Measurements from ENCODE around the gene NOL3. TPM values are rescaled to one million over a fixed set of nuclear protein-coding genes. Genes with fewer than 3 reads are reported as not detected.
A peak's percentile ranks its signal among the peaks of the same experiment; 100 is the strongest.

NOL3 gene
- total and polyA plus RNA-seq, 2 of the 13 experiments (the other 11 are each of a cell fraction or from before 2014, with no cell fraction given), result 5.7 to 20.5 TPM

DNA sequence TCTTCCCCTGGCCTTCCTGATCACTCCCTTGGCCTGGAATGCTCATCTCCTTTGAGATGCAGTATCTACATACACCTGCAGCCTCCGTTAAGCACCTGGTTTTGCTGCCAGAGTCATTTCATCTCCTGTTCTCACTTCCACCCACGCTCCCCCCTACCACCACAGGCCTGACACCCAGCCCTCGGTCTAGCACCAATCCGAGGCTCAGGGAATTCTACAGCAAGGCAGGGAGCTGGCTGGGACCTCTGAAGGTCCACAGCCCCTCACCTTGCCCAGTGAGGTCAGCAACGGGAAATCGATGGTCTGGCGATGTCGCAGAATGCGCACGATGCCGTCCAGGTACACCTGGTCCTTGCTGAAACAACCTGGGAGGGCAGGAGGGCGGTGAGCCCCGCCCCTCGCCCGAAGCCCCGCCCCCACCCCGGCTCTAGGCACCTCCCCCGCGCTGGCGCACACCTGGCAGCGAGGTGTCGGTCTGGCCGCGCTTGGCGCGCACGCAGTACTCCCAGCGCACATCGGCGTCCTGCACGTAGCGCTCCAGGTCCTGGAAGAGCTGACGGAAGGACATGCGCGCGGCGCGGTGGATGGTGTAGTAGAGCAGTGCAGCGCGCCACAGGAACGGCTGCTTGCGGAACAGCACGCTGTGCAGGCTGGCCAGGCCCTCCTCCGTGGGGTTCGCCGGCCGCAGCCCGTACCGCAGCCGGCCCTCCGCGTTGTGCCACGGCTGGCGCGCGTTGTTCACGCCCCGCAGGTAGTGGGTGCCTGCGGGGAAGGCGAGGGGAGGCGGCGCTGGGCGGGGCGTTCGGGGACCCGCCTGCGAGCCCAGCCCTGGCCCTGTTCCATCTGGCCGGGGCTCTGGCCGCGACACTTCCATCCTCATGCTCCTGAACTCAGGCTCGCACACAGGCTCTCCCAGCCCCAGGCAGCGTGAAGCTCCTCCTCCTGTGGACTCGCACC lies 7.7 kb downstream of the NOL3 start (continued):
- TF ChIP-seq ZNF703 (CRISPR knock-in tag; IDR thresholded peaks at IDR 0.05; ENCODE audit: borderline replicate concordance) (no peak), ZSCAN22 (CRISPR knock-in tag; IDR thresholded peaks at IDR 0.05) (no peak), SP2 (CRISPR knock-in tag; IDR thresholded peaks at IDR 0.05) (peak; percentile 38), HNRNPUL1 (IDR thresholded peaks at IDR 0.05; ENCODE audit: low read depth, low read length) (no peak), ESRRA (CRISPR knock-in tag; IDR thresholded peaks at IDR 0.05; ENCODE audit: low read depth) (no peak), BRD4 (CRISPR knock-in tag; IDR thresholded peaks at IDR 0.05) (peak; percentile 86; the same call in 1 of the 2 replicates), ZSCAN20 (CRISPR knock-in tag; IDR thresholded peaks at IDR 0.05; ENCODE audit: borderline replicate concordance) (no peak), ZNF101 (CRISPR knock-in tag; IDR thresholded peaks at IDR 0.05; ENCODE audit: borderline replicate concordance, low read depth) (no peak; the same call in 1 of the 2 replicates), ZNF7 (CRISPR knock-in tag; IDR thresholded peaks at IDR 0.05) (no peak), GATA4 (IDR thresholded peaks at IDR 0.05; ENCODE audit: borderline replicate concordance, low read depth) (0 out of 2 replicates have a peak, but pooled peaks have one; percentile 15), MAFG (CRISPR knock-in tag; IDR thresholded peaks at IDR 0.05) (no peak), IKZF4 (CRISPR knock-in tag; IDR thresholded peaks at IDR 0.05; ENCODE audit: borderline replicate concordance, low read depth, not compliant biosample characterization) (peak; percentile 26), ZNF274 (CRISPR knock-in tag; IDR thresholded peaks at IDR 0.05) (peak; percentile 74; the same call in 1 of the 2 replicates)
- TF ChIP-seq, protein P1, sequence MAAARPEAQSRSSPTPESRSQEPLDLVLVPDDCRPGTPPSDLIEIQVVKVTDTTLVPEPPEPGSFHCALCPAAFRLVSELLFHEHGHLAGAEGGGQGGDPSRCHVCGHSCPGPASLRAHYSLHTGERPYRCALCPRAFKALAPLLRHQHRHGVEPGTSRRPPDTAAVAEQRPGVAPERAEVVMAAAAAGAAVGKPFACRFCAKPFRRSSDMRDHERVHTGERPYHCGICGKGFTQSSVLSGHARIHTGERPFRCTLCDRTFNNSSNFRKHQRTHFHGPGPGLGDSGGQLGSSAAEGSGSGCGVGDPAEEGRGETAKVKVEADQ (CRISPR knock-in tag; IDR thresholded peaks at IDR 0.05; ENCODE audit: borderline replicate concordance), result peak; percentile 71; the same call in 1 of the 2 replicates
- TF ChIP-seq, protein P2, sequence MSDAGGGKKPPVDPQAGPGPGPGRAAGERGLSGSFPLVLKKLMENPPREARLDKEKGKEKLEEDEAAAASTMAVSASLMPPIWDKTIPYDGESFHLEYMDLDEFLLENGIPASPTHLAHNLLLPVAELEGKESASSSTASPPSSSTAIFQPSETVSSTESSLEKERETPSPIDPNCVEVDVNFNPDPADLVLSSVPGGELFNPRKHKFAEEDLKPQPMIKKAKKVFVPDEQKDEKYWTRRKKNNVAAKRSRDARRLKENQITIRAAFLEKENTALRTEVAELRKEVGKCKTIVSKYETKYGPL (CRISPR knock-in tag; IDR thresholded peaks at IDR 0.05), result no peak
- TF ChIP-seq, protein P3, sequence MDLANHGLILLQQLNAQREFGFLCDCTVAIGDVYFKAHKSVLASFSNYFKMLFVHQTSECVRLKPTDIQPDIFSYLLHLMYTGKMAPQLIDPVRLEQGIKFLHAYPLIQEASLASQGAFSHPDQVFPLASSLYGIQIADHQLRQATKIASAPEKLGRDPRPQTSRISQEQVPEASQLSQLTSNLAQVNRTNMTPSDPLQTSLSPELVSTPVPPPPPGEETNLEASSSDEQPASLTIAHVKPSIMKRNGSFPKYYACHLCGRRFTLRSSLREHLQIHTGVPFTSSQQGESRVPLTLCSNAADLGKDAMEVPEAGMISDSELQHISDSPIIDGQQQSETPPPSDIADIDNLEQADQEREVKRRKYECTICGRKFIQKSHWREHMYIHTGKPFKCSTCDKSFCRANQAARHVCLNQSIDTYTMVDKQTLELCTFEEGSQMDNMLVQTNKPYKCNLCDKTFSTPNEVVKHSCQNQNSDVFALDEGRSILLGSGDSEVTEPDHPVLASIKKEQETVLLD (CRISPR knock-in tag; IDR thresholded peaks at IDR 0.05; ENCODE audit: low read depth), result no peak
- TF ChIP-seq, protein P4, sequence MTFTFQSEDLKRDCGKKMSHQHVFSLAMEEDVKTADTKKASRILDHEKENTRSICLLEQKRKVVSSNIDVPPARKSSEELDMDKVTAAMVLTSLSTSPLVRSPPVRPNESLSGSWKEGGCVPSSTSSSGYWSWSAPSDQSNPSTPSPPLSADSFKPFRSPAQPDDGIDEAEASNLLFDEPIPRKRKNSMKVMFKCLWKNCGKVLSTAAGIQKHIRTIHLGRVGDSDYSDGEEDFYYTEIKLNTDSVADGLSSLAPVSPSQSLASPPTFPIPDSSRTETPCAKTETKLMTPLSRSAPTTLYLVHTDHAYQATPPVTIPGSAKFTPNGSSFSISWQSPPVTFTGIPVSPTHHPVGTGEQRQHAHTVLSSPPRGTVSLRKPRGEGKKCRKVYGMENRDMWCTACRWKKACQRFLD (CRISPR knock-in tag; IDR thresholded peaks at IDR 0.05; ENCODE audit: borderline replicate concordance), result no peak
